PC-3 (cell line): ENCODE data around the gene SCG2.

Experiments
- CTCF ChIP-seq: fragments of 300-600 bp; sonication (generic); conservative IDR thresholded peaks from 2 replicates; pipeline ENCODE4 v1.5.1; 2017; ENCODE audit warnings: antibody characterized with exemption, low read depth, mild to moderate bottlenecking, low read length
- EZH2 ChIP-seq: fragments of 300-600 bp; sonication (generic); IDR thresholded peaks from one replicate; pipeline ENCODE4 v1.6.1; 2017; ENCODE audit warnings: antibody characterized with exemption, mild to moderate bottlenecking, low read length; ENCODE audit not compliant: unreplicated experiment

- TF ChIP-seq EZH2 (no peak), CTCF (no peak)
Observed at GRCh38 chr2:223580951-223581350, 21.2 kb downstream of the SCG2 start.
